CD4-positive, alpha-beta T cell (primary cell): ENCODE results near the gene IQCM. TPM values are rescaled to one million over a fixed set of nuclear protein-coding genes. Genes with fewer than 3 reads are reported as not detected.
A peak's percentile ranks its signal among the peaks of the same experiment; 100 is the strongest.
"Not testable (repeated sequence)": the region's sequence is repeated elsewhere in the genome, so short reads cannot be mapped to it uniquely, and the experiment has no call there.

Experiments
- ATAC-seq: fragments of 200-7000 bp; cut with Tn5 transposase; one replicate; pipeline ENCODE4 v1.10.0; 2022; ENCODE audit warnings: mild to moderate bottlenecking; ENCODE audit not compliant: poor library complexity
- CTCF ChIA-PET: fragments of 350-600 bp; sonication (Branson Sonifier 250); formaldehyde crosslinking; loops from one replicate; lab custom pipeline; 2021; ENCODE audit warnings: antibody characterized with exemption, inconsistent platforms; lab: Charles Lee
- POLR2A ChIA-PET: fragments of 350-600 bp; sonication (Branson Sonifier 250); formaldehyde crosslinking; loops from one replicate; lab custom pipeline; 2021; ENCODE audit warnings: antibody characterized with exemption, inconsistent platforms; lab: Charles Lee
- DNase-seq, 14 experiments: peaks; one replicate each; pipeline ENCODE4 v3.0.0-alpha.2; 2013 to 2020; ENCODE audit warnings: mixed read lengths in 2 of 14
- H3K27ac ChIP-seq, 2 donors: one replicate each; pipeline versions ENCODE4 v1.5.1 to v1.7.0; 2013; ENCODE audit warnings: low read length in 2 of 2, low read depth in 1 of 2, mild to moderate bottlenecking in 1 of 2
- H3K27me3 ChIP-seq, 2 experiments: 1 replicate in 1 of 2; 2 replicates in 1 of 2; pipeline versions ENCODE4 v1.6.1 to v1.7.0; 2013; ENCODE audit warnings: low read length in 2 of 2, control low read depth in 1 of 2, mild to moderate bottlenecking in 1 of 2, moderate library complexity in 1 of 2; ENCODE audit not compliant: insufficient read depth in 2 of 2, control insufficient read depth in 1 of 2
- H3K36me3 ChIP-seq: one replicate; pipeline ENCODE4 v1.6.1; 2013; ENCODE audit warnings: low read length, control low read depth; ENCODE audit not compliant: insufficient read depth
- H3K4me1 ChIP-seq: one replicate; pipeline ENCODE4 v1.6.1; 2013; ENCODE audit warnings: low read length, control low read depth; ENCODE audit not compliant: insufficient read depth
- H3K4me3 ChIP-seq: one replicate; pipeline ENCODE4 v1.5.1; 2013; ENCODE audit warnings: mild to moderate bottlenecking, low read length, moderate library complexity
- H3K9me3 ChIP-seq, 2 experiments: 1 replicate in 1 of 2; 2 replicates in 1 of 2; pipeline versions ENCODE4 v1.6.1 to v1.7.0; 2013; ENCODE audit warnings: low read length in 2 of 2, mild to moderate bottlenecking in 2 of 2, control low read depth in 1 of 2, moderate library complexity in 1 of 2; ENCODE audit not compliant: control insufficient read depth in 1 of 2, insufficient read depth in 1 of 2
- H3K27ac Mint-ChIP-seq: one replicate; pipeline ENCODE4 v1.8.0; 2020; ENCODE audit warnings: mixed read lengths
- H3K27me3 Mint-ChIP-seq: one replicate; pipeline ENCODE4 v1.8.0; 2021; ENCODE audit warnings: mixed read lengths
- H3K36me3 Mint-ChIP-seq: one replicate; pipeline ENCODE4 v1.8.0; 2021; ENCODE audit warnings: low read depth, mixed read lengths
- H3K4me1 Mint-ChIP-seq: one replicate; pipeline ENCODE4 v1.8.0; 2021; ENCODE audit warnings: low read depth, mixed read lengths
- H3K4me3 Mint-ChIP-seq: one replicate; pipeline ENCODE4 v1.8.0; 2020; ENCODE audit warnings: mild to moderate bottlenecking, mixed read lengths
- H3K9me3 Mint-ChIP-seq: one replicate; pipeline ENCODE4 v1.8.0; 2020; ENCODE audit warnings: mixed read lengths
- intact Hi-C, 2 experiments: fragments of 100-400 bp; cut with DNase I in 1 of 2; cut with micrococcal nuclease in 1 of 2; formaldehyde crosslinking; loops; one replicate each; pipeline versions ENCODE4 v1.15.1 to v1.9.0; 2023 to 2025; cut with DNase I, micrococcal nuclease
- total RNA-seq, 174 experiments: library from RNA in 2 of 174; stranded (reverse) in 2 of 174; gene quantifications; one replicate each; pipeline ENCODE4 v1.2.3 and lab custom pipeline; 2021 to 2026
- TF ChIP-seq, protein P1 (sequence below): fragments of 200-600 bp; IDR thresholded peaks from one replicate; pipeline ENCODE4 v1.8.0; 2022; ENCODE audit warnings: antibody characterized with exemption, mild to moderate bottlenecking

The IQCM gene
- total RNA-seq, 2 experiments from 2014 or later, result not detected

DNA sequence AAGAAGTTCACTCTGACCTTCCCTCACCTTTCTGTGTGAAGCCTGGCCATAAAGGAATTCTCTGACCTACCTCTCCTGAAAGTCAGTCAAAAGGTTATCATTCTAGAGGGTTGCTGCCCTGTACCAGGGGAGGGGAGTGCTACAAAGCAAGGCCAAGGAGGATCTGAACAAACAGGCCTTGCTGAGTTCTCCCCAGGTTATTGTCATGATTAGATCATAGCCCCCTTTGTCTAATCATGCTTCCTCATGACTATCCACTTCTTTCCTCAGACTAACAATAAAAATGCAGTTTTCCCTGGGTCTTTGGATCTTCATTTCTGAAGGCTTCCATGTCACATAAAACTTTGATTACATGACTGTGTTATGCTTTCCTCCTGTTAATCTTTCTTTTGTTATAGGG is 472.0 kb downstream of the IQCM start:
- H3K4me1 Mint-ChIP-seq, result no peaks in the 10 kb centered on the region
- Histone ChIP-seq H3K36me3 (no peaks in the 10 kb centered on the region), H3K9me3 (peaks cover 0 to 16% of the 10 kb centered on the region in 2 experiments), H3K27me3 (no peaks in the 10 kb centered on the region), H3K4me3 (no peak overlapping the region), H3K4me1 (no peaks in the 10 kb centered on the region), H3K27ac (no peak overlapping the region)
- ATAC-seq, result no peak
- H3K27ac Mint-ChIP-seq, result no peak overlapping the region
- no peak overlapping the region for H3K4me3 Mint-ChIP-seq
- H3K27me3 Mint-ChIP-seq, result no peaks in the 10 kb centered on the region
- CTCF ChIA-PET, result no interaction called here
- H3K36me3 Mint-ChIP-seq, result no peaks in the 10 kb centered on the region
- POLR2A ChIA-PET, result no interaction called here
- H3K9me3 Mint-ChIP-seq, result peaks cover 3% of the 10 kb centered on the region
- no peak for DNase-seq
- intact Hi-C loops, result no loop called here
- TF ChIP-seq, protein P1, sequence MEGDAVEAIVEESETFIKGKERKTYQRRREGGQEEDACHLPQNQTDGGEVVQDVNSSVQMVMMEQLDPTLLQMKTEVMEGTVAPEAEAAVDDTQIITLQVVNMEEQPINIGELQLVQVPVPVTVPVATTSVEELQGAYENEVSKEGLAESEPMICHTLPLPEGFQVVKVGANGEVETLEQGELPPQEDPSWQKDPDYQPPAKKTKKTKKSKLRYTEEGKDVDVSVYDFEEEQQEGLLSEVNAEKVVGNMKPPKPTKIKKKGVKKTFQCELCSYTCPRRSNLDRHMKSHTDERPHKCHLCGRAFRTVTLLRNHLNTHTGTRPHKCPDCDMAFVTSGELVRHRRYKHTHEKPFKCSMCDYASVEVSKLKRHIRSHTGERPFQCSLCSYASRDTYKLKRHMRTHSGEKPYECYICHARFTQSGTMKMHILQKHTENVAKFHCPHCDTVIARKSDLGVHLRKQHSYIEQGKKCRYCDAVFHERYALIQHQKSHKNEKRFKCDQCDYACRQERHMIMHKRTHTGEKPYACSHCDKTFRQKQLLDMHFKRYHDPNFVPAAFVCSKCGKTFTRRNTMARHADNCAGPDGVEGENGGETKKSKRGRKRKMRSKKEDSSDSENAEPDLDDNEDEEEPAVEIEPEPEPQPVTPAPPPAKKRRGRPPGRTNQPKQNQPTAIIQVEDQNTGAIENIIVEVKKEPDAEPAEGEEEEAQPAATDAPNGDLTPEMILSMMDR, result no peak

DNA sequence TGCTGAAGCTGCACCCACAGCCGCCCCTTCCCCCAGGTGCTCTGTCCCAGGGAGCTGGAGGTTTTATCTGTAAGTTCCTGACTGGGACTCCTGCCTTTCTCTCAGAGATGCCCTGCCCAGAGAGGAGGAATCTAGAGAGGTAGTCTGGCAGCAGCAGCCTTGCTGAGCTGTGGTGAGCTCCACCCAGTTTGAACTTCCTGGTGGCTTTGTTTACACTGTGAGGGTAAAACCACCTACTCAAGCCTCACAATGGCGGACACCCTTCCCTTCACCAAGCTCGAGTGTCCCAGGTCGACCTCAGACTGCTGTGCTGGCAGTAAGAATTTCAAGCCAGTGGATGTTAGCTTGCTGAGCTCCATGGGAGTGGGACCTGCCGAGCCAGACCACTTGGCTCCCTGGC is 474.5 kb downstream of the IQCM start:
- H3K4me1 ChIP-seq, H3K36me3 ChIP-seq, H3K27ac Mint-ChIP-seq, H3K36me3 Mint-ChIP-seq, ATAC-seq, H3K4me3 Mint-ChIP-seq, H3K4me3 ChIP-seq, H3K9me3 Mint-ChIP-seq, intact Hi-C loops, H3K27me3 Mint-ChIP-seq, H3K27ac ChIP-seq, H3K4me1 Mint-ChIP-seq, H3K27me3 ChIP-seq, CTCF ChIA-PET: not testable (repeated sequence)
- H3K9me3 ChIP-seq, result peaks cover 0 to 13% of the 10 kb centered on the region in 2 experiments
- peak in 2 of 14 experiments; percentile 1 to 2 for DNase-seq
- POLR2A ChIA-PET, result interaction anchor here (0.7 kb wide), 1 partner anchor 691 kb away, joined by 3 read pairs; no protein-coding TSS in a partner anchor

DNA sequence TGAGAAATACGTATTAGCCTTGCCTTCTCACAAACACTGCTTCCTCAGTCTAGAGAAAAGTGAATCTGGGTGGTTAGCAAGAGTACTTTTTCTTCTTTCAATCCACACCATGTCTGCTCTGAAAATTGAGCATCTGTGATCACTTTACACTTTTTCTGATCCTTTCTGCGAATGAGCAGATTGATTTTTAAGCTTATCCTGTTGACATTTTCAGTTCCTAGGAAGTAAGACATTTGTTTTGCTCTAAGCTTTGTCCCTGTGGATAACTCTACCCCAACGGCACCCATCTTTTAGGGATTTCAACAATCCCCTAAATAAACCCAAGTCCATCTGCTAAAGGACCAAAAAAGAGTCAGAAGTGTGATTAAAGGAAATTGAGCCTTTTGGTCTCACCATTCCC is 487.5 kb downstream of the IQCM start:
- TF ChIP-seq, protein P1, result no peak
- no peak overlapping the region for H3K27ac ChIP-seq
- H3K27me3 Mint-ChIP-seq, result no peaks in the 10 kb centered on the region
- H3K4me3 ChIP-seq, result no peak overlapping the region
- no peaks in the 10 kb centered on the region for H3K27me3 ChIP-seq
- intact Hi-C loops, result no loop called here
- H3K4me1 Mint-ChIP-seq, result no peaks in the 10 kb centered on the region
- no peak overlapping the region for H3K4me3 Mint-ChIP-seq
- DNase-seq, result no peak
- no peaks in the 10 kb centered on the region for H3K4me1 ChIP-seq
- H3K9me3 Mint-ChIP-seq, result peaks cover 4% of the 10 kb centered on the region
- ChIA-PET POLR2A (no interaction called here), CTCF (no interaction called here)
- no peak for ATAC-seq
- no peak overlapping the region for H3K27ac Mint-ChIP-seq
- no peaks in the 10 kb centered on the region for H3K36me3 Mint-ChIP-seq
- no peaks in the 10 kb centered on the region for H3K36me3 ChIP-seq
- H3K9me3 ChIP-seq, result no peaks in the 10 kb centered on the region

DNA sequence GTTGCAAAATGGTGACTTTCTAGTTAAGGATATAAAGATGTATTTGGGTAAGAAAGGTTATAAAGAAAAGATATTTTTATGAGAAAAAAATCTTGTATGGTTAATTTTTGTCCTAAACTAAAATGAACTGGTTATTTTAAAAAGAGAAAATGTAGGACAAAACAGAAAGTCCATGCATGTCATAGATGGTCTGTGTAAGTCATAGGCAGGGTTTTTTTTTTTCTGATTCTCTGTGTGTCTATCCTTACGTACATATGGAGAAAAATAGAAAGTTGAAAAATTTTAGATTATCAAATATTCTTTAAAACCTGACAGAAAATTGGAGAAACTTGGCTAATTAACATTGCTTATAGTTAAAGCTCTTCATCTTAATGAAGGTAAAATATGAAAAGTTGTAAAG is 493.4 kb downstream of the IQCM start:
- Mint-ChIP-seq H3K27ac (no peak overlapping the region), H3K27me3 (no peaks in the 10 kb centered on the region), H3K4me1 (no peaks in the 10 kb centered on the region), H3K9me3 (peaks cover 4% of the 10 kb centered on the region), H3K36me3 (no peaks in the 10 kb centered on the region), H3K4me3 (no peak overlapping the region)
- no peaks in the 10 kb centered on the region for H3K36me3 ChIP-seq
- intact Hi-C loops, result no loop called here
- no peaks in the 10 kb centered on the region for H3K4me1 ChIP-seq
- ChIA-PET CTCF (no interaction called here), POLR2A (no interaction called here)
- DNase-seq, result no peak
- H3K9me3 ChIP-seq, result no peaks in the 10 kb centered on the region
- TF ChIP-seq, protein P1, result no peak
- H3K27ac ChIP-seq, result no peak overlapping the region
- no peak for ATAC-seq
- no peak overlapping the region for H3K4me3 ChIP-seq
- no peaks in the 10 kb centered on the region for H3K27me3 ChIP-seq
